Measurements from ENCODE around the gene ATP8B3. TPM values are rescaled to one million over a fixed set of nuclear protein-coding genes. Genes with fewer than 3 reads are reported as not detected.

The ATP8B3 gene
- total and polyA plus RNA-seq, 10 of the 15 experiments (the other 5 are each of a cell fraction or from before 2014, with no cell fraction given): 0.13 to 1.7 (median 0.52) TPM

DNA sequence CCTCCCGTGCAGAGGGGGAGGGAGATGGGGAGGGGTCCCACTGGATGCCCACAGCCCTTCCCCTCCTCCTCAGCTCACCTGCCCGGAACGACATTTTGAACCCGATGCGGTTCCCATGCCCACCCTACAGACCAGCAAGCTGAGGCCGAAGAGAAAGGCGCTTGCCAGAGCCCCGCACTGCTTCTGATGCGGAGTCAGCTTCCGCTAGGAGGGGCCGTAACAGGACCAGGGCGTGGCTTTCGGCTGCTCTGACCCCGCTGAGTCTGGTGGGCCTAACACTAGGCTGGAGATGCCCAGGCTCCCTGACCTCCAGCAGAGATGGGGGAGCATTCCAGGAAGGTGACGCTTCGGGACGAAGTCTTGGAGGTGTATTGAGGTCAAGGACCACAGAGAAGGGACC is 52.1 kb downstream of the ATP8B3 start (continued):
- TF ChIP-seq, protein P1, sequence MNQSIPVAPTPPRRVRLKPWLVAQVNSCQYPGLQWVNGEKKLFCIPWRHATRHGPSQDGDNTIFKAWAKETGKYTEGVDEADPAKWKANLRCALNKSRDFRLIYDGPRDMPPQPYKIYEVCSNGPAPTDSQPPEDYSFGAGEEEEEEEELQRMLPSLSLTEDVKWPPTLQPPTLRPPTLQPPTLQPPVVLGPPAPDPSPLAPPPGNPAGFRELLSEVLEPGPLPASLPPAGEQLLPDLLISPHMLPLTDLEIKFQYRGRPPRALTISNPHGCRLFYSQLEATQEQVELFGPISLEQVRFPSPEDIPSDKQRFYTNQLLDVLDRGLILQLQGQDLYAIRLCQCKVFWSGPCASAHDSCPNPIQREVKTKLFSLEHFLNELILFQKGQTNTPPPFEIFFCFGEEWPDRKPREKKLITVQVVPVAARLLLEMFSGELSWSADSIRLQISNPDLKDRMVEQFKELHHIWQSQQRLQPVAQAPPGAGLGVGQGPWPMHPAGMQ (IDR thresholded peaks at IDR 0.05; ENCODE audit: borderline replicate concordance): no peak

DNA sequence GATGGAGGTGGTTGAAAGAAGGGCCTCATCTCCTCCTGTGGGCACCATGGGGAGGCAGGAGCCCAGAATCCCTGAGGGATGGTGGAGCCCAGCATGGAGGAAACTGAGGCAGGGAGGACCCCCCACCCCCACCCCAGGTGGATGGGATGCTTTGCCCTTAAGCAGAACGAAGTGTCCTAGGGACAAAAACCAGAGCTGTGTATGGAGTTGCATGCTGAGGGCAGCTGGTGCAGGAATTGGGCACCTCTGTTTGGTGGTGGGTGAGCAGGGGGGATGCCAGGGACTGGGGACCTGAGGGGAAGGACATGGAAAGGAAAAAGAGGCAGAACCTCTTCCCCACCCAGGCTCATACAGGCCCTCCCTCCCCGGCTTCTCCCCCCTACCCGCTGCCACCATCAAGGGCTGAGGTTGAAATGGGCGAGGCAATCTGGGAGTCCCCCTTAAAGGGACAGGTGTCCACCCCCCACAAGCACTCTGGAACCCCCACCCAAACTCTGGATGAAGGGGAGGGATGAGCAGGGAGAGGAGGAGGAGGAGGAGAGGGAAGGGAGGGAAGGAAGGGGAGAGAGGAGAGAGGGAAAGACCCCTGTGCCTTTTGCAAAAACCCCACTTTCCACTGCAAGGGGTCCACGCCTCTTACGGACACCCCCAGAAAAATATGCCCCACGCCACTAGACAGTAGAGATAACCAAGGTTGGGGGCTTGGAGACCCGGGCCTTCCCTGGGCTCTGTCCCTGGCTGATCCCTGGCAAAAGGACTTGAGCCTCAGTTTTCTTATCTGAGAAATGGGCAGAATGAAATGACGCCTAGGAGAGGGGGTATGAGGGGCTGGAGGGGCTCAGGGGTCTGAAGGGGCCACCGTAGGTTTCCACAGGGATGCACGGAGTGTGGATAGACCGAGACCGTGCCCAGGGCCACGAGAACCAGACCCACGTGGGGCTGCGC is 52.8 kb downstream of the ATP8B3 start:
- H3K27ac ChIP-seq (ENCODE audit: control insufficient read depth, insufficient read depth): no peak overlapping the region
- BruUV-seq (replicated peaks): no TSS peak
- SMC1A ChIA-PET (ENCODE audit: uncharacterized antibody, unreplicated experiment): no interaction called here
- POLR2A ChIA-PET: no interaction called here
- FAIRE-seq: no peak
- in situ Hi-C loops (cut with MboI): no loop called here
- H3K4me2 ChIP-seq (ENCODE audit: control insufficient read depth, insufficient read depth): no peak overlapping the region
- TF ChIP-seq CEBPB (IDR thresholded peaks at IDR 0.05; ENCODE audit: borderline replicate concordance in 1 of 2, low read depth in 2 of 2, low read length in 2 of 2) (no peak), WRNIP1 (IDR thresholded peaks at IDR 0.05; ENCODE audit: borderline replicate concordance, low read depth, low read length) (no peak), ZNF622 (IDR thresholded peaks at IDR 0.05) (no peak)
- DNase-seq (ENCODE audit: low read depth, low spot score): no peak
- WGBS (ENCODE audit: insufficient coverage, insufficient replicate concordance, low lambda C conversion rate, missing lambda C conversion rate): 12% methylated on average over 13 of the region's 16 CpGs
- no peak overlapping the region for H3K9ac ChIP-seq (ENCODE audit: control insufficient read depth, insufficient read depth, low read length)
- RAD21 ChIA-PET (ENCODE audit: unreplicated experiment): no interaction called here
- peaks cover 11 to 23% of the 10 kb centered on the region in 2 experiments for H3K27me3 ChIP-seq (replicated peaks in 1 of 2; ENCODE audit: control insufficient read depth in 2 of 2, insufficient read depth in 2 of 2, low read length in 1 of 2)
- H3K9me3 ChIP-seq (replicated peaks; ENCODE audit: control insufficient read depth, insufficient read depth, low read length): no peaks in the 10 kb centered on the region; the same call in 2 of the 3 replicates
- H4K20me1 ChIP-seq (ENCODE audit: control insufficient read depth, insufficient read depth): no peaks in the 10 kb centered on the region
- H3K36me3 ChIP-seq (ENCODE audit: control insufficient read depth in 2 of 2, insufficient read depth in 2 of 2, low read length in 1 of 2): no peaks in the 10 kb centered on the region
- no peak overlapping the region for H2AFZ ChIP-seq (ENCODE audit: control insufficient read depth, low read depth, low read length)
- intact Hi-C loops (cut with micrococcal nuclease; ENCODE audit: unreplicated experiment): no loop called here
- no peak for ATAC-seq
- no peaks in the 10 kb centered on the region for H3K79me2 ChIP-seq (ENCODE audit: control insufficient read depth, insufficient read depth, low read length)
- CTCF ChIA-PET: interaction anchor here (0.8 kb wide), 1 partner anchor 67 kb away, joined by 3 read pairs; no protein-coding TSS in a partner anchor
- no peaks in the 10 kb centered on the region for H3K4me1 ChIP-seq (ENCODE audit: control insufficient read depth, insufficient read depth, low read length)
- no peak overlapping the region for H3K4me3 ChIP-seq

All from GM12878 (cell line).